ENCODE results near the gene TSEN15. TPM values are rescaled to one million over a fixed set of nuclear protein-coding genes. Genes with fewer than 3 reads are reported as not detected.
A peak's percentile ranks its signal among the peaks of the same experiment; 100 is the strongest.

Gene TSEN15
- total RNA-seq, 2 experiments from 2014 or later: 44.1 to 48.9 TPM

DNA sequence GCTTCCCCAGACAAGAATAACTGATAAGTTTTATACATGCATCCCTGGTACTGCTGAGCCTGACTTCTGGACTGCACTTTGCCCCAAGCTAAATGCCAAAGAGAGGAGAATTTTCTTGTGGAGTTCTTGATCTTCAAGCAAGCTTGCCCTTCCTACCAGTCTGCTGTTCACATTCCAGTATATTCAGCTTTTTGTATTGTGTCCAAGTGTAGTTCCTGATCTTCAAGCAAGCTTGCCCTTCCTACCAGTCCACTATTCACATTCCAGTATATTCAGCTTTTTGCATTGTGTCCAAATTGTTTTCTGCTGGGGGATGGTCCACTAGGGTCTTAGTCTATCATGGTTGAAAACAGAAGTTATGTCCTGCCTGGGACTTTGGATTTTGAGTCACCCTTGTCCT is 894 bp upstream of the TSEN15 start:
- CTCF ChIA-PET: interaction anchor here (0.6 to 1.7 kb wide), 4 partner anchors 20 to 135 kb away, joined by 3 read pairs; no protein-coding TSS in a partner anchor
- H3K4me1 Mint-ChIP-seq: peaks cover 34% of the 10 kb centered on the region
- peaks cover 23% of the 10 kb centered on the region for H3K36me3 Mint-ChIP-seq (ENCODE audit: low read depth)
- peak overlapping the region; percentile 98 for H3K4me3 Mint-ChIP-seq
- no peak for DNase-seq
- POLR2A ChIA-PET: no interaction called here
- H3K9me3 Mint-ChIP-seq: peaks cover 2% of the 10 kb centered on the region
- H3K27ac Mint-ChIP-seq: peak overlapping the region; percentile 96
- peaks cover 34% of the 10 kb centered on the region for H3K27me3 Mint-ChIP-seq

DNA sequence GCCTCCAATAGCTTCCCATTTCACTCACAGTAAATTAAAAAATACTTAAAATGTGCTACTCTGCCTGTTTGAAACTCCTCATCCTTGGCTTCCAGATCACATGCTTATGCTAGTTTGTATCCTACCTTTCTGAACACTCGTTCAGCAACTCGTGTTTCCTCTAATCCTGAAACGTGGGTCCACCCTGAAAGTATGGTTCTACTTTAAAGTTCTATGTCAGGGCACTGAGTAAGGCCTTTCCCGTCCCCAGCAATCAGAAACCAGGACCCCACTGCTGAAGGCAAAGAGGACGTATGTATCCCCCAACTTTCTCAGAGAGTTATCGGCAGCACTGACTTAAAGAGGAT is 419 bp upstream of the TSEN15 start:
- Mint-ChIP-seq H3K4me3 (peak overlapping the region; percentile 98), H3K27me3 (peaks cover 34% of the 10 kb centered on the region), H3K27ac (peak overlapping the region; percentile 96), H3K36me3 (ENCODE audit: low read depth) (peaks cover 23% of the 10 kb centered on the region), H3K9me3 (peaks cover 2% of the 10 kb centered on the region), H3K4me1 (peaks cover 34% of the 10 kb centered on the region)
- ChIA-PET CTCF (interaction anchor here (0.8 to 1.7 kb wide), 5 partner anchors 8 to 135 kb away, joined by 3 to 4 read pairs (median 3); no protein-coding TSS in a partner anchor), POLR2A (interaction anchor here (0.9 kb wide), 1 partner anchor 95 kb away, joined by 3 read pairs; no protein-coding TSS in a partner anchor)
- DNase-seq: no peak

- H3K4me3 Mint-ChIP-seq: peak overlapping the region; percentile 98
- peaks cover 34% of the 10 kb centered on the region for H3K4me1 Mint-ChIP-seq
- peak overlapping the region; percentile 96 for H3K27ac Mint-ChIP-seq
- H3K36me3 Mint-ChIP-seq (ENCODE audit: low read depth): peaks cover 31% of the 10 kb centered on the region
- H3K9me3 Mint-ChIP-seq: peaks cover 2% of the 10 kb centered on the region
- peaks cover 26% of the 10 kb centered on the region for H3K27me3 Mint-ChIP-seq
- POLR2A ChIA-PET: no interaction called here
- CTCF ChIA-PET: interaction anchor here (1.0 kb wide), 1 partner anchor 396 kb away, joined by 3 read pairs; no protein-coding TSS in a partner anchor
- no peak for DNase-seq
These were observed 647 bp downstream of the TSEN15 start for GRCh38 chr1:184052194-184052559.

DNA sequence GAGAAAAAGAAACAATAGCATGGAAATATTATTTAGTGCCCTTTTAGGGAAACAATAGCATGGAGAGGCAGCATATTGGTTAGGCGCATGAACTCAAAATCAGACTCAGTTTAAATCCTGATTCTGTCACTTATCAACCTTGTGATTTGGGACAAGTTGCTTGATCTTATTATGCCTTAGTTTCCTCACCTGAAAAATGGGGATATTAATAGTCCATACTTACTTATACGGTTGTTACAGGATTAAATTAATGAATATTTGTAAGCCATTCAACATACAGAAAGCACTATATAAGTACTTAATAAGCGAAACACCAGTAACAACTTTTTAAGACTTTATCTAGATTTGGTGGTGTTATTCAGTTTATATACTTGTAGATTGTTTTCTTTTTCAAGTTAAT is 1.2 kb downstream of the TSEN15 start:
- H3K27ac Mint-ChIP-seq: peak overlapping the region; percentile 96
- H3K36me3 Mint-ChIP-seq (ENCODE audit: low read depth): peaks cover 31% of the 10 kb centered on the region
- H3K4me1 Mint-ChIP-seq: peaks cover 34% of the 10 kb centered on the region
- H3K9me3 Mint-ChIP-seq: peaks cover 2% of the 10 kb centered on the region
- POLR2A ChIA-PET: no interaction called here
- CTCF ChIA-PET: no interaction called here
- H3K4me3 Mint-ChIP-seq: peak overlapping the region; percentile 98
- H3K27me3 Mint-ChIP-seq: peaks cover 20% of the 10 kb centered on the region
- DNase-seq: no peak

DNA sequence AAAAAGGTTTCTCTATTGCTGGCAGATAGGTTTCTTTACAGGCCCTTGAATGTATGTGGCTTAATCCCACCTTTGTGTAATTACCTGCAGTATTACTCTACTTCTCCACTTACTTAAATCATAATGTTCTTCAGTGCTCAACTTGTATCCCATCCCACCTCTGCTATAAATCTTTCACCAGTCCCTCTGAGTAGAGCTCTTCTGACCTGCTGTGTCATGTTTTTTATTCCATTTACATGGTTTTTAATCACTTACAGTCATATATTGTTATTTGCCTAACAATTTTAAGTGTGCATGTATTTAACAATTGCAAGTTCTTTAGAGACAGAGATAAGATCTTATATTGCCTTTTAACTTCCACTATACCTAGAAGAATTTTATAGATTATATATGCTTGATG is 2.4 kb downstream of the TSEN15 start:
- Mint-ChIP-seq H3K9me3 (peaks cover 2% of the 10 kb centered on the region), H3K36me3 (ENCODE audit: low read depth) (peaks cover 32% of the 10 kb centered on the region), H3K4me1 (peaks cover 34% of the 10 kb centered on the region), H3K27ac (no peak overlapping the region), H3K27me3 (peaks cover 13% of the 10 kb centered on the region), H3K4me3 (no peak overlapping the region)
- CTCF ChIA-PET: interaction anchor here (1.7 kb wide), 1 partner anchor 10 kb away, joined by 5 read pairs; no protein-coding TSS in a partner anchor
- POLR2A ChIA-PET: no interaction called here
- no peak for DNase-seq

GRCh38 chr1:184056921-184057555 is 5.5 kb downstream of the TSEN15 start:
- Mint-ChIP-seq H3K9me3 (no peaks in the 10 kb centered on the region), H3K36me3 (ENCODE audit: low read depth) (peaks cover 33% of the 10 kb centered on the region), H3K4me3 (no peak overlapping the region), H3K27ac (no peak overlapping the region), H3K4me1 (peaks cover 26% of the 10 kb centered on the region), H3K27me3 (no peaks in the 10 kb centered on the region)
- ChIA-PET CTCF (interaction anchor here (2.6 kb wide), 1 partner anchor 9 kb away, joined by 7 read pairs; no protein-coding TSS in a partner anchor), POLR2A (interaction anchor here (0.6 kb wide), 1 partner anchor 139 kb away, joined by 3 read pairs; no protein-coding TSS in a partner anchor)
- DNase-seq: no peak

DNA sequence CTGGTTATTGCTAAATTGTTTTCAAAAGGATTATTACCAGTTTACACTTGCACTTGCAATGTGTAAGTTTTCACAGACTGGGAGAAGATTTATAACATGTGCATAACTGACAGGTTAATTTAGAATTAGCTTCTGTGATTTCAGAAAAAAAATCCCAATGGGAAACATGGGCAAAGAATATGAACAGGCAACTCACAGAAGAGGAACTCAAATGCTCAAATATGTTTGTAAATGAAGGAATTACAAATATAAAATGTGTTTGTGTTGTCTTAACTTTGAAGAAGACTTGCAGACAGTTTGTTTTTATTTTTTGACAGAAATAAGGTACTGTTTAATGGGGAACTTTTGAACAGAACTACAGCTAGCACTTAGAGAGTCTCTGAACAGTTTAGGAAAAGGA is 8.4 kb downstream of the TSEN15 start:
- no peaks in the 10 kb centered on the region for H3K9me3 Mint-ChIP-seq
- H3K27ac Mint-ChIP-seq: no peak overlapping the region
- peaks cover 10% of the 10 kb centered on the region for H3K4me1 Mint-ChIP-seq
- H3K27me3 Mint-ChIP-seq: no peaks in the 10 kb centered on the region
- H3K4me3 Mint-ChIP-seq: no peak overlapping the region
- DNase-seq: no peak
- CTCF ChIA-PET: no interaction called here
- peaks cover 32% of the 10 kb centered on the region for H3K36me3 Mint-ChIP-seq (ENCODE audit: low read depth)
- POLR2A ChIA-PET: no interaction called here

GRCh38 chr1:184060316-184060715 is 8.8 kb downstream of the TSEN15 start:
- no peak for DNase-seq
- Mint-ChIP-seq H3K27me3 (no peaks in the 10 kb centered on the region), H3K36me3 (ENCODE audit: low read depth) (peaks cover 29% of the 10 kb centered on the region), H3K9me3 (no peaks in the 10 kb centered on the region), H3K4me3 (no peak overlapping the region), H3K27ac (no peak overlapping the region), H3K4me1 (peaks cover 6% of the 10 kb centered on the region)
- ChIA-PET CTCF (no interaction called here), POLR2A (no interaction called here)

GRCh38 chr1:184061396-184062003 is 10.0 kb downstream of the TSEN15 start:
- Mint-ChIP-seq H3K27me3 (no peaks in the 10 kb centered on the region), H3K4me1 (peaks cover 6% of the 10 kb centered on the region), H3K36me3 (ENCODE audit: low read depth) (peaks cover 33% of the 10 kb centered on the region), H3K27ac (no peak overlapping the region), H3K9me3 (no peaks in the 10 kb centered on the region), H3K4me3 (no peak overlapping the region)
- DNase-seq: no peak
- CTCF ChIA-PET: no interaction called here
- POLR2A ChIA-PET: no interaction called here

GRCh38 chr1:184062640-184063286 is 11.2 kb downstream of the TSEN15 start:
- H3K27ac Mint-ChIP-seq: no peak overlapping the region
- no peak for DNase-seq
- no peak overlapping the region for H3K4me3 Mint-ChIP-seq
- POLR2A ChIA-PET: no interaction called here
- no peaks in the 10 kb centered on the region for H3K27me3 Mint-ChIP-seq
- H3K4me1 Mint-ChIP-seq: peaks cover 6% of the 10 kb centered on the region
- H3K36me3 Mint-ChIP-seq (ENCODE audit: low read depth): peaks cover 28% of the 10 kb centered on the region
- H3K9me3 Mint-ChIP-seq: no peaks in the 10 kb centered on the region
- CTCF ChIA-PET: interaction anchor here (1.0 to 1.5 kb wide), 3 partner anchors 9 to 601 kb away, joined by 4 to 5 read pairs (median 4); partner anchors contain the start of gene TSEN15

- Mint-ChIP-seq H3K36me3 (ENCODE audit: low read depth) (peaks cover 22% of the 10 kb centered on the region), H3K4me1 (no peaks in the 10 kb centered on the region), H3K4me3 (no peak overlapping the region), H3K9me3 (no peaks in the 10 kb centered on the region), H3K27ac (no peak overlapping the region), H3K27me3 (no peaks in the 10 kb centered on the region)
- CTCF ChIA-PET: interaction anchor here (1.8 kb wide), 1 partner anchor 8 kb away, joined by 7 read pairs; no protein-coding TSS in a partner anchor
- POLR2A ChIA-PET: no interaction called here
- no peak for DNase-seq
These were observed 14.0 kb downstream of the TSEN15 start for GRCh38 chr1:184065559-184065958.

- Mint-ChIP-seq H3K36me3 (ENCODE audit: low read depth) (peaks cover 27% of the 10 kb centered on the region), H3K9me3 (no peaks in the 10 kb centered on the region), H3K27me3 (no peaks in the 10 kb centered on the region), H3K27ac (no peak overlapping the region), H3K4me3 (no peak overlapping the region), H3K4me1 (no peaks in the 10 kb centered on the region)
- ChIA-PET POLR2A (no interaction called here), CTCF (interaction anchor here (0.6 to 0.9 kb wide), 3 partner anchors 29 to 156 kb away, joined by 3 read pairs; no protein-coding TSS in a partner anchor)
- DNase-seq: no peak
These were observed 16.8 kb downstream of the TSEN15 start for GRCh38 chr1:184068354-184068753.

- Mint-ChIP-seq H3K4me3 (no peak overlapping the region), H3K4me1 (no peaks in the 10 kb centered on the region), H3K27me3 (no peaks in the 10 kb centered on the region), H3K27ac (no peak overlapping the region), H3K9me3 (no peaks in the 10 kb centered on the region), H3K36me3 (ENCODE audit: low read depth) (peaks cover 21% of the 10 kb centered on the region)
- ChIA-PET POLR2A (no interaction called here), CTCF (no interaction called here)
- no peak for DNase-seq
These were observed 18.1 kb downstream of the TSEN15 start for GRCh38 chr1:184069675-184070074.
